GM23338 (cell line): ENCODE measurements around the gene KCNT2. TPM values are rescaled to one million over a fixed set of nuclear protein-coding genes. Genes with fewer than 3 reads are reported as not detected.

Experiments used
- ATAC-seq: fragments of 200-7000 bp; cut with Tn5 transposase; 3 replicates; pipeline ENCODE4 v1.9.1; 2020
- DNase-seq: peaks from one replicate; pipeline ENCODE4 v3.0.0-alpha.2; 2015; ENCODE audit warnings: low spot score
- H2AFZ ChIP-seq: fragments of 200-600 bp; sonication (generic); 2 replicates; pipeline ENCODE4 v1.8.0; 2016; ENCODE audit warnings: antibody characterized with exemption, mild to moderate bottlenecking, moderate library complexity
- H3F3A ChIP-seq: fragments of 200-600 bp; sonication (generic); replicated peaks from 2 replicates; pipeline ENCODE4 v1.8.0; 2017; ENCODE audit warnings: antibody characterized with exemption, mixed run types, low read depth
- H3K27ac ChIP-seq: fragments of 200-600 bp; sonication (generic); 2 replicates; pipeline ENCODE4 v1.6.1; 2016; ENCODE audit warnings: low read depth
- H3K27me3 ChIP-seq: fragments of 200-600 bp; sonication (generic); 2 replicates; pipeline ENCODE4 v1.8.0; 2016; ENCODE audit warnings: mild to moderate bottlenecking, mixed run types, moderate library complexity; ENCODE audit not compliant: insufficient read depth
- H3K36me3 ChIP-seq: fragments of 200-600 bp; sonication (generic); 2 replicates; pipeline ENCODE4 v1.8.0; 2016; ENCODE audit warnings: mild to moderate bottlenecking; ENCODE audit not compliant: insufficient read depth
- H3K4me1 ChIP-seq: fragments of 200-600 bp; sonication (generic); 2 replicates; pipeline ENCODE4 v1.8.0; 2016; ENCODE audit warnings: mild to moderate bottlenecking, moderate library complexity; ENCODE audit not compliant: insufficient read depth
- H3K4me2 ChIP-seq: fragments of 200-600 bp; sonication (generic); 2 replicates; pipeline ENCODE4 v1.7.1; 2017; ENCODE audit warnings: mixed run types
- H3K4me3 ChIP-seq: fragments of 200-600 bp; sonication (generic); 2 replicates; pipeline ENCODE4 v1.6.1; 2016; ENCODE audit warnings: mixed run types
- H3K79me2 ChIP-seq: fragments of 200-600 bp; sonication (generic); replicated peaks from 2 replicates; pipeline ENCODE4 v1.8.0; 2017; ENCODE audit warnings: mild to moderate bottlenecking; ENCODE audit not compliant: insufficient read depth
- H3K9me2 ChIP-seq: fragments of 200-600 bp; sonication (generic); 2 replicates; pipeline ENCODE4 v1.8.0; 2017; ENCODE audit not compliant: insufficient read depth
- H4K20me1 ChIP-seq: fragments of 200-600 bp; sonication (generic); replicated peaks from 2 replicates; pipeline ENCODE4 v1.8.0; 2017; ENCODE audit warnings: mild to moderate bottlenecking; ENCODE audit not compliant: insufficient read depth
- H3K27ac Mint-ChIP-seq: 2 replicates; pipeline ENCODE4 v1.8.0; 2020; ENCODE audit warnings: inconsistent platforms, mild to moderate bottlenecking, moderate library complexity, mixed read lengths
- H3K27me3 Mint-ChIP-seq: 3 replicates; pipeline ENCODE4 v1.8.0; 2022; ENCODE audit warnings: low read depth, mild to moderate bottlenecking, moderate library complexity, mixed read lengths, inconsistent platforms; ENCODE audit not compliant: insufficient read depth, poor library complexity
- H3K36me3 Mint-ChIP-seq: 3 replicates; pipeline ENCODE4 v1.8.0; 2021; ENCODE audit warnings: low read depth, mild to moderate bottlenecking, inconsistent platforms, moderate library complexity, mixed read lengths
- H3K4me1 Mint-ChIP-seq: 3 replicates; pipeline ENCODE4 v1.8.0; 2020; ENCODE audit warnings: mild to moderate bottlenecking, inconsistent platforms, mixed read lengths
- H3K4me3 Mint-ChIP-seq: 3 replicates; pipeline ENCODE4 v1.8.0; 2021; ENCODE audit warnings: moderate library complexity, mild to moderate bottlenecking, inconsistent platforms, mixed read lengths
- H3K9me3 Mint-ChIP-seq: 3 replicates; pipeline ENCODE4 v1.8.0; 2020; ENCODE audit warnings: moderate library complexity, mild to moderate bottlenecking, inconsistent platforms, mixed read lengths
- CREB1 ChIP-seq: fragments of 250-450 bp; sonication (Bioruptor Pico); IDR thresholded peaks from 2 replicates; pipeline ENCODE4 v1.5.0; 2020; ENCODE audit warnings: low read depth, mild to moderate bottlenecking, moderate library complexity
- CTCF ChIP-seq, 2 experiments: fragments of 200-600 bp in 1 of 2; sonication (generic) in 1 of 2; conservative IDR thresholded peaks; 2 replicates each; pipeline versions ENCODE4 v1.5.1 to v1.6.1; 2016 to 2017; ENCODE audit warnings: antibody characterized with exemption in 2 of 2, low read depth in 2 of 2, mild to moderate bottlenecking in 2 of 2, moderate library complexity in 1 of 2
- ETS1 ChIP-seq: IDR thresholded peaks from 2 replicates; pipeline ENCODE4 v1.6.1; 2016; ENCODE audit warnings: antibody characterized with exemption
- EZH2 ChIP-seq: fragments of 200-600 bp; sonication (generic); IDR thresholded peaks from one replicate; pipeline ENCODE4 v1.8.0; 2017; ENCODE audit warnings: antibody characterized with exemption, mild to moderate bottlenecking, low read depth; ENCODE audit not compliant: unreplicated experiment
- EZH2phosphoT487 ChIP-seq: fragments of 200-600 bp; sonication (generic); IDR thresholded peaks from one replicate; pipeline ENCODE4 v1.8.1; 2018; ENCODE audit warnings: antibody characterized with exemption; ENCODE audit not compliant: unreplicated experiment
- JUNB ChIP-seq: IDR thresholded peaks from one replicate; pipeline ENCODE4 v1.6.1; 2016; ENCODE audit warnings: antibody characterized with exemption; ENCODE audit not compliant: unreplicated experiment
- NANOG ChIP-seq: IDR thresholded peaks from 2 replicates; pipeline ENCODE4 v1.6.1; 2016; ENCODE audit warnings: antibody characterized with exemption, borderline replicate concordance
- POLR2AphosphoS5 ChIP-seq: IDR thresholded peaks from 2 replicates; pipeline ENCODE4 v1.6.1; 2016; ENCODE audit warnings: antibody characterized with exemption, low read depth
- REST ChIP-seq: IDR thresholded peaks from one replicate; pipeline ENCODE4 v1.6.1; 2018; ENCODE audit warnings: antibody characterized with exemption; ENCODE audit not compliant: unreplicated experiment
- STAT1 ChIP-seq: IDR thresholded peaks from one replicate; pipeline ENCODE4 v1.6.1; 2016; ENCODE audit warnings: antibody characterized with exemption; ENCODE audit not compliant: unreplicated experiment
- ZNF114 ChIP-seq: fragments of 250-450 bp; sonication (Bioruptor Pico); IDR thresholded peaks from 2 replicates; pipeline ENCODE4 v1.5.0; 2020; ENCODE audit warnings: mild to moderate bottlenecking, moderate library complexity
- ZNF331 ChIP-seq: fragments of 250-450 bp; sonication (Bioruptor Pico); IDR thresholded peaks from 2 replicates; pipeline ENCODE4 v1.5.0; 2020; ENCODE audit warnings: low read depth, mild to moderate bottlenecking, moderate library complexity
- ZNF462 ChIP-seq: fragments of 250-450 bp; sonication (Bioruptor Pico); IDR thresholded peaks from 2 replicates; pipeline ENCODE4 v1.5.0; 2020; ENCODE audit warnings: mild to moderate bottlenecking, moderate library complexity
- polyA plus RNA-seq: library from polyadenylated mRNA; unstranded; fragments of >200 nt; fragmentation: Nextera tagmentation; extraction: Ambion mirVana; gene quantifications from 2 replicates; pipeline ENCODE4 v1.2.1, GENCODE V29; 2016
- total RNA-seq: library from RNA; depleted of rRNA; stranded (reverse); fragments of >200 nt; shearing (Covaris generic); gene quantifications from 2 replicates; pipeline ENCODE4 v1.2.3, GENCODE V29; 2014

The KCNT2 gene
- total and polyA plus RNA-seq, 2 experiments from 2014 or later: 5.4 to 13.4 TPM

GRCh38 chr1:196412326-196412725 is 195.9 kb downstream of the KCNT2 start:
- Mint-ChIP-seq H3K4me3 (no peak overlapping the region), H3K4me1 (peaks cover 10% of the 10 kb centered on the region; the same call in 2 of the 3 replicates), H3K27me3 (peaks cover 6% of the 10 kb centered on the region), H3K36me3 (no peaks in the 10 kb centered on the region), H3K9me3 (no peaks in the 10 kb centered on the region), H3K27ac (no peak overlapping the region)
- TF ChIP-seq ZNF462 (CRISPR knock-in tag): no peak
- TF ChIP-seq JUNB: no peak
- TF ChIP-seq ZNF114 (CRISPR knock-in tag): no peak
- TF ChIP-seq POLR2AphosphoS5: no peak
- TF ChIP-seq REST: no peak
- no peak for TF ChIP-seq STAT1
- TF ChIP-seq CREB1: no peak
- no peak for TF ChIP-seq EZH2phosphoT487
- no peak for TF ChIP-seq ZNF331
- TF ChIP-seq EZH2: no peak
- no peak for TF ChIP-seq CTCF (conservative IDR thresholded peaks at IDR 0.05; ENCODE audit: low read depth in 2 of 2)
- no peak for TF ChIP-seq ETS1
- no peak for TF ChIP-seq NANOG
- Histone ChIP-seq H2AFZ (no peak overlapping the region), H4K20me1 (no peaks in the 10 kb centered on the region), H3K36me3 (no peaks in the 10 kb centered on the region), H3K4me2 (no peak overlapping the region), H3K4me1 (no peaks in the 10 kb centered on the region), H3K27ac (no peak overlapping the region), H3K79me2 (no peaks in the 10 kb centered on the region), H3K9me2 (no peaks in the 10 kb centered on the region), H3K27me3 (no peaks in the 10 kb centered on the region), H3F3A (no peaks in the 10 kb centered on the region), H3K4me3 (no peak overlapping the region)
- DNase-seq (no peak), ATAC-seq (no peak)
